GM21381 (cell line): ENCODE results near the gene C6orf136.
"Not testable (repeated sequence)": the region's sequence is repeated elsewhere in the genome, so short reads cannot be mapped to it uniquely, and the experiment has no call there.

ENCODE experiments used
- ATAC-seq: cut with Tn5 transposase; IDR thresholded peaks from one replicate; pipeline ENCODE4 v1.9.1; 2021; ENCODE audit warnings: mild to moderate bottlenecking, moderate library complexity; ENCODE audit not compliant: unreplicated experiment

The C6orf136 gene

GRCh38 chr6:30655743-30656094 is 8.8 kb downstream of the C6orf136 start:
- ATAC-seq, result no peak

GRCh38 chr6:30656513-30656912 is 9.6 kb downstream of the C6orf136 start:
- no peak for ATAC-seq

DNA sequence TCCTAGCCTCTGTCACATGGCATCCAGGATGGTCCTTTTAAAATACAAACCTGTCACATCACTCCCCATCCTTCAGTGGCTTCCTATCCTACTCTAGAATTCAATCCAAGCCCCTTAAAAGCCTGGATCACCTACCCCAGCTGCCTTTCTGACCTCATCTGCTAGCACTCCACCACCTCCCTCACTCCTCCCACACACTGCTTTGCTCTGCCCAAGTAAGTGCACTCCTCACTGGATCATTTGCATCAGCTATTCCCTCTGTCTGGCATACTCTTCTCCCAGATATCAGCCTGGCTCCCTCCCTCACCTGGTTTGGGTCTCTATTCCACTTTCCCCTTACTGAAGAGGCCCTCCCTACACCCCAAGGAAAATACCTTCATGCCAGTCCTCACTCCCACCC is 10.5 kb downstream of the C6orf136 start:
- ATAC-seq, result no peak

DNA sequence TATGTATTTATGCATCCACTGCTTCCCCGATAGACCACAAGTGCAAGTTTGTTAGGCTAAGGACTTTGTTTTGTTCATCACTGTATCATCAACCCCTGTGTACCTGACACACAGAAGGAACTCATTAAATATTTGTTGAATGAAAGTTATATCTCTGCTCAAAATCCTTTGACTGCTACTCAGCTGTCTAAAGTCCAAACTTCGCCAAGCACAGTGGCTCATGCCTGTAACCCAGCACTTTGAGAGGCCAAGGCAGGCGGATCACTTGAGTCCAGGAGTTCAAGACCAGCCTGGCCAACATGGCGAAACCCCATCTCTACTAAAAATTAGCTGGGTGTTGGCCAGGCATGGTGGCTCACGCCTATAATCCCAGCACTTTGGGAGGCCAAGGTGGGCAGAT is 11.0 kb downstream of the C6orf136 start:
- ATAC-seq, result not testable (repeated sequence)

DNA sequence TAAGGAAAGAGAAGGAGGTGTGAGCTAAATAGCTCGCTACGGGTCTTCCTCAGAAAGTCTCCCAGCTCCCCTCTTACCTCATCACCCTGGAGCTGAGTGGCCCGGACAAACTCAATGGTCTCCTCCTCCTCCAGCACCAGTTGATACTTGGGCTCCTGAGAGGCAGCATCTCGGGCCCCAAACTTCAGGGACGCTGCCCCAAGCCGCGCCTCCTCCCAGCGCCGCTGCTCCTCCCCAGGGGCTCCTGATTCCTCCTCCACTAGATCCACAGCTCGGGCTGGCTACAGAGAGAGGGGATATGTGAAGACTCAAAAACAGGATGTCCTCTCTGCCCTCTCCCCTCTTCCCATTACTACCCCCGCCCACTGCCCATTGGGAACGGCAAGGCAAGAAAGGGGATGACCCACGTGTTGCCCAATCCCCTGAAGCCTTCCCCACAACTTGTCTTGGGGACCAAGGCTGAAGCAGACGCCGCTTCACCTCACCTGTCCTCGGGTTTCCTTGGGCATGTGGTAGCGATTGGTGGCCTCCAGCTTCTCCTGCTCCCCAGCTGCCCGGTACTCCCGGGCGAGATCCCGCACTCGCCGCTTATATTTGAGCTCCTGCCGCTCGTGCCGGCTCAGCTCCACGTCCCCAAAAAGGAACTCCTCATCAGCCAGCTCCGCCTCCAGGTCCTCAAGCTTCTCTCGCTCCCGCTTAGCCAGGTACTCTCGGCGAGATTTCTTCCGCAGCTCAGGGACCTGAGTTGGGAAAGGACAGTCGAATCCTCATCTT is 18.2 kb downstream of the C6orf136 start:
- ATAC-seq, result no peak

DNA sequence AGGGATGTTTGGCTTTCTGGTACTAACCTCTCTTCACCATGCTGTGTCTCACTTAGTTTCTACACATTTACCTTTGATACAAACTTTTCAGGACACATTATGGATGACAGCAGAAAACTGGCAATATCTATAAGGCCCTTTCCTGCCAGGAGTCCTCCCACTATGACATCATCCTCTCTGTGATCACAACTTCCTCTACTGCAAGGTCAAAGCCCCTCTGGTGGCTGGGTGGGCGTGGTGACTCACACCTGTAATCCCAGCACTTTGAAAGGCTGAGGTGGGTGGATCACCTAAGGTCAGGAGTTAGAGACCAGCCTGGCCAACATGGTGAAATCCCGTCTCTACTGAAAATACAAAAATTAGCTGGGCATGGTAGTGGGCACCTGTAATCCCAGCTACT is 19.4 kb downstream of the C6orf136 start:
- ATAC-seq, result not testable (repeated sequence)

- ATAC-seq, result no peak
These were observed 24.0 kb downstream of the C6orf136 start for GRCh38 chr6:30670760-30671527.

GRCh38 chr6:30672445-30673253 is 25.7 kb downstream of the C6orf136 start, which contains the start of gene DHX16:
TSS of gene DHX16 (minus strand) at chr6:30673006. CDS start at chr6:30672841, 165 bp downstream.
- ATAC-seq, result peak; percentile 73

GRCh38 chr6:30676660-30677285 is 29.8 kb downstream of the C6orf136 start:
- ATAC-seq, result no peak

- no peak for ATAC-seq
These were observed 32.2 kb downstream of the C6orf136 start for GRCh38 chr6:30678964-30679726.

DNA sequence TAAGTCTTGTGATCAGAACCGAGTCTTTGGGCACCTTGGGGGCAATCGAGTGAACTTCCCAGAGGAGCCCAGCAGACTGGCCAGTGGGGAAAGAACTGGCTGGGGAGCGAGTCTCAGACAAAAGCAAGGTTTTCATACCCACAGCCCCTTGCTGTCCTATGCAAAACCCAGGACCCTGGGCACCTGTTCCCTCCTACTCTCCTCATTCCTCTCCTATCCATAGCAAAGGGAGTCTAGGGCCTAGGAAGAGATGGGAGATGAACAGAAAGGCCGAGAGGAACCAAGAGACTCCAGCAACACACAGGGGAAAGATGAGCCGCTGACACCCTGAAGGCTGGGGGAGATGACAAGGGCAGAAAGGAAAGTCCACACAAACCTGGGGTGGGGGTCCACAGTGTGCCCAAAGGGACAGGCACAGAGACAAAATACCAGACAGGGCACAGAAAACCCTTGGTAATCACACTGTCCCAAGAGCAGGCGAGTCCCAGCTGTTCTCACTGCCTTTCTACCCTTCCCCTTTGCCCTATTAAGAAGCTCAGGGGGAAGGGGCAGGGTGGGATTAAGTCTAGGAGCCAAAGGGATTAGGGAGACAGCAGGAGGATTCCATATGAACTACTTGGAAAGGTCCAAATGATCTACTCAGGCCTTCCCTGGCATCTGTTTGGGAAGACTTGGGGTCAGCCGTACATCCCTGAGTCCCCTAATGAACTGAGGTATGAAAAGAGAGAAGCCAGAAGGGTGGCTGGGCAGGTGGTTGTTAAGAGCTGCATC is 33.0 kb downstream of the C6orf136 start:
- ATAC-seq, result no peak

- no peak for ATAC-seq
These were observed 34.8 kb downstream of the C6orf136 start for GRCh38 chr6:30681766-30682142.

DNA sequence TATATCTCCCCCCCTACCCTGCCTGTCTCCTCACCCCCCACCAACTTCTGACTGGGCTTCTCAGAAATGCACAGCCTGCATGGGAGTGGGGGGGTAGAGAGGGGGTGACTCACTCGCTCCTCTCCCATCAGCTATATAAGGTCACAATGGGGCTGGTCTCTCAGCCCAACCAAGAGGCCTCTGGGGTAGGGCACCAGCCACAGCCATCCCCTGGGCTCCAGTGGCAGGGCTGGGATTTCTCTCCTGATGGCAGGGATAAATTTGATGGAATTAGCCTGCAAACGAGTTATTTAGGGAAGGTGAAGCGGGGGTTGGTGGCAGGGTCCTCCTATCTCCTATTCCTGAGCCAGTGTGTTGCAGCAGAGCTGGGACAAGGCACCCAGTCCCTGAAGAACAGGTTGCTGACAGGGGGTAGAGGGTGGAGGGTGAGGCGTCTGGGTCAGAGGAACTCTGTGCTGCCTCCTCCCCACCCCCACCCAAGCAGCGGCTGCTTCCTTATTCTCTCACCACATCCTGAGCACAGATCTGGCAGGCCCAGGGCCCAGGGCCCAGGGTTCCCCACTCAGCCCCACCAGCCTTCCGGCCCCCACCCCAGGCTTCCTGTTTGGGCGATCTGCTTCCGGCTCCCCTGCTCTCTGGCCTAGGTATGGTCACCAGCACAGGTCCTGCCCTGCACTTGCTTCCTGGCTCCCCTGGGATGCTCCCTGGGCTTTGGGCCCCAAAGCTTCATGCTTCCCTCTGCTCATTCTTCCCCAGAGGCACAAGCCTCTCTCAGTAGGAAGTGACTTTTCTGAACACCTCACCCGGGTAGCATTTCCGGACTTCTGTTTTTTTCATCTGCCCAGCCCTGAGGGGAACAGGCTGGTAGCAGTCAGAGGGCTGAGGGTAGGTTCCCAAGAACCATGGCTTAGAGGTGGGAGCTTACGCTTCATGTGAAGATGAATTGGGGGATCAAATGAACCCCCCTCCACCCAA is 35.5 kb downstream of the C6orf136 start:
- ATAC-seq, result peak; percentile 36

DNA sequence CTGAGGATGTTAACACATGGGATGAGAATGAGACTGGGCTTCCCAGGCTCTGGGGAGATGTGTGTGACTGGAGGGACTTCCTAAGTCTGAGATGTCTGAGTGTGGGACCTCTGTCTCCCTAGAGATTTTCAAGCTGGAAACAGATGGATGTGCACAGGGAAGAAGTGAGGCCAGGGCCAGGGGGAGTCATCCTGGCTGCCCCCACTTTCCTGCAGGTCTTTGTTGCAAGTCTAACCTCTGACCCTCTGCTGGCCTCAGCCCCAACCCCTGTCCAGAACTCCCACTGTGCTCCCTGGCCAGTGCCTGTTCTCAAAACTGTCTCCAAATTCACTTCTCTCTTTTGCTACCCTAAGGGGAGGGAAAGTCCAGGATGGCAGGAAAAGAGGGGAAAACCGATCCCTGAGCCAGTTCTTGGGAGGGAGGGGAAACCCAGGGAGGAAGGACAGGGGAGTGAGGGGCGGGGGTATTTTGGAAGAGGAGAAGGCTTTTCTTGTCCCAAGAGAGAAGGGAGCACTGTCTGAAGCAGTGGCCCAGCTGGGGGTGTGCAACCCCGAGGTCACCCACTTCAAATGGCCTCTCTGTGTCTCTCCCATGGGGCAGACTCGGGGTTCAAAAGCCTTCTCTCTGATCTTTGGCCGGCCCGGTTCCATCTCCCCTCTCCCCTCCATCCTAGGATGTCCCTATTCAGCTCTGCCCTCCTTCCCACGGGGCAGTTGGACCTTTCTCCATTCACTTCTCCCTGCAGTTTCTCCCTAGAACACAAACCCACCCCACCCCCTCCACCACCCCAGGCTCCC is 36.4 kb downstream of the C6orf136 start:
- no peak for ATAC-seq

DNA sequence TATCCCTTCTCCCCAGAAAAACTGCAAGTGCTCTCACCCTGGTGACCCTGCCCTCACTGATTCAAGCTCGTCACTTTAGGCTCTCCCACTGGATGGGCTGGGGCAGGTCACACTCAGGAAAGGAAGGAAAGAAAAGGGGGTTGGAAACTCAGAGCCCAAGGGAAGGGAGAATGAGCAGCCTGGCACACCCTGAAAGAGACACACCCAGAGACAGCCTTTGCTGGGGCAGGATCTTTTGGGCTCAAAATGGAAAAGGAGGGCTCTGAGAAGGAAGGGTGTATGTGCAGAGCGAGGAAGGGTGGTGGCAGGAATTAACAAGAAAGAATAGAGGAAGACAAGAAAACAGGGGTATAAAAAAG is 37.0 kb downstream of the C6orf136 start:
- ATAC-seq, result no peak

DNA sequence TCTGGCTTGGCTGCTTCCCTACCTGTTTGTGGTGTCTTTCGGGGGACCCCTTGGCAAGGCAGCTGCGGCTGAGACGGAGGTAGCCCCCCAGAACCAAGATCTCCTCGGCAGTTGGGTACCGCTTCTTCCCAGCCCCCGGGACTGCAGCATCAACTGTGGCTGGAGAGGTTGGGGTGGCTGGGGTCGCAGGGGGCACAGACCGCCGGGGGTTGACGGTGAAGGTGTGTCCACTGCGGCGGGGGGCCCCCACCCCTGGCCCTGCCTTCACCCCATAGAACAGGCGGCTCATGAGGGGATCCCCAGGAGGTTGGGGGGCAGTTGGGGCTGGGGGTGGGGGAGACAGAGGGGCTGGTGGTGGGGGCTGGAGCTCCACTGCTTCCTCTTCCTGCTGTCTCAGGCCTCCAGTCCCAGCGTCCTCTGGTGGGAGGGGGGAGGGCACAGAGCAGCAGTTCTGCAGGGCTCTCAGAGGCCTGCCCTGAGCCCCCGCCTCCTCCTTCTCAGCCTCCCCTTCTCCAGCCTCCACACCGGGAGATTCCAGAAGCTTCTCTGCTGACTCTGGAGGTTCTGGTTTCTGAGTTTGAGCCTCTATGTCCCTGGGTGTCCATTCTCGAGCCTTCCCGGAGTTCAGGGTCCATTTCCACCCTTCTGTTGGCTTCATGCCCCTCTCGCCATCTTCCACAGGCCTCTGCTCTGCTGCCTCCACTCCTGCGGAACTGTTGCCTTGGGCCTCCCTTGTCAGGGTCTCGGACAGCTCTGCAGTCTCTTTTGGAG is 37.6 kb downstream of the C6orf136 start:
- ATAC-seq, result no peak
